HTERT RPE-1 (cell line): Measurements from ENCODE around the gene STRIP2.
"Not testable (repeated sequence)": the region's sequence is repeated elsewhere in the genome, so short reads cannot be mapped to it uniquely, and the experiment has no call there.

ENCODE experiments used
- in situ Hi-C: fragments of 300-500 bp; cut with MboI; formaldehyde crosslinking; loops from 4 replicates; pipeline ENCODE4 v1.14.3; 2020; ENCODE audit warnings: low sequenced_read_pairs

The STRIP2 gene

GRCh38 chr7:129453510-129454248 lies 19.4 kb downstream of the STRIP2 start:
- in situ Hi-C loops, result no loop called here

GRCh38 chr7:129454249-129454551 lies 20.0 kb downstream of the STRIP2 start:
- in situ Hi-C loops, result no loop called here

- in situ Hi-C loops, result no loop called here
Observed at GRCh38 chr7:129456421-129456820, 22.2 kb downstream of the STRIP2 start.

- in situ Hi-C loops, result no loop called here
Observed at GRCh38 chr7:129457101-129457500, 22.9 kb downstream of the STRIP2 start.

- in situ Hi-C loops, result no loop called here
Observed at GRCh38 chr7:129458171-129458570, 23.9 kb downstream of the STRIP2 start.

GRCh38 chr7:129461809-129462208 lies 27.6 kb downstream of the STRIP2 start:
- in situ Hi-C loops, result no loop called here

GRCh38 chr7:129462420-129462819 lies 28.2 kb downstream of the STRIP2 start:
- in situ Hi-C loops, result no loop called here

- in situ Hi-C loops, result no loop called here
Observed at GRCh38 chr7:129464194-129464593, 30.0 kb downstream of the STRIP2 start.

GRCh38 chr7:129465080-129465479 lies 30.8 kb downstream of the STRIP2 start:
- in situ Hi-C loops, result no loop called here

GRCh38 chr7:129466796-129467195 lies 32.6 kb downstream of the STRIP2 start:
- in situ Hi-C loops, result no loop called here

GRCh38 chr7:129468087-129468486 lies 33.9 kb downstream of the STRIP2 start:
- in situ Hi-C loops, result no loop called here

GRCh38 chr7:129468547-129468946 lies 34.3 kb downstream of the STRIP2 start:
- in situ Hi-C loops, result no loop called here

- in situ Hi-C loops, result no loop called here
Observed at GRCh38 chr7:129469930-129470329, 35.7 kb downstream of the STRIP2 start.

- in situ Hi-C loops, result no loop called here
Observed at GRCh38 chr7:129470411-129470810, 36.2 kb downstream of the STRIP2 start.

- in situ Hi-C loops, result no loop called here
Observed at GRCh38 chr7:129471402-129471827, 37.2 kb downstream of the STRIP2 start.

- in situ Hi-C loops, result not testable (repeated sequence)
Observed at GRCh38 chr7:129475931-129476330, 41.7 kb downstream of the STRIP2 start.

- in situ Hi-C loops, result not testable (repeated sequence)
Observed at GRCh38 chr7:129476398-129476797, 42.2 kb downstream of the STRIP2 start.

- in situ Hi-C loops, result no loop called here
Observed at GRCh38 chr7:129479831-129480230, 45.6 kb downstream of the STRIP2 start.

- in situ Hi-C loops, result no loop called here
Observed at GRCh38 chr7:129480674-129481363, 46.6 kb downstream of the STRIP2 start.

GRCh38 chr7:129481376-129481775 lies 47.1 kb downstream of the STRIP2 start:
- in situ Hi-C loops, result not testable (repeated sequence)

GRCh38 chr7:129482781-129483180 lies 48.5 kb downstream of the STRIP2 start:
- in situ Hi-C loops, result no loop called here

GRCh38 chr7:129489491-129489890 lies 55.3 kb downstream of the STRIP2 start:
- in situ Hi-C loops, result no loop called here

- in situ Hi-C loops, result no loop called here
Observed at GRCh38 chr7:129492391-129492790, 58.2 kb downstream of the STRIP2 start.
